GM19372 (cell line): ENCODE measurements around the gene ARSG.

Source experiments
- ATAC-seq: cut with Tn5 transposase; IDR thresholded peaks from one replicate; pipeline ENCODE4 v1.9.1; 2021; ENCODE audit warnings: mild to moderate bottlenecking, low read depth, moderate library complexity; ENCODE audit not compliant: unreplicated experiment

The ARSG gene

GRCh38 chr17:68422821-68423220, 131.5 kb downstream of the ARSG start:
- ATAC-seq = no peak

- no peak for ATAC-seq
These were observed 132.0 kb downstream of the ARSG start for GRCh38 chr17:68423251-68423650.

GRCh38 chr17:68424203-68424602, 132.9 kb downstream of the ARSG start:
- ATAC-seq = no peak

- ATAC-seq = no peak
These were observed 133.6 kb downstream of the ARSG start for GRCh38 chr17:68424861-68425260.

GRCh38 chr17:68425979-68426378, 134.7 kb downstream of the ARSG start:
- ATAC-seq = no peak

- no peak for ATAC-seq
These were observed 136.3 kb downstream of the ARSG start for GRCh38 chr17:68427575-68427974.

GRCh38 chr17:68428498-68429172, 137.3 kb downstream of the ARSG start:
- no peak for ATAC-seq

- ATAC-seq = no peak
These were observed 138.6 kb downstream of the ARSG start for GRCh38 chr17:68429881-68430280.

- no peak for ATAC-seq
These were observed 139.8 kb downstream of the ARSG start for GRCh38 chr17:68431045-68431608.

- no peak for ATAC-seq
These were observed 140.4 kb downstream of the ARSG start for GRCh38 chr17:68431661-68432071.

- ATAC-seq = no peak
These were observed 141.0 kb downstream of the ARSG start for GRCh38 chr17:68432086-68432864.

- ATAC-seq = no peak
These were observed 141.9 kb downstream of the ARSG start for GRCh38 chr17:68433211-68433610.

GRCh38 chr17:68433911-68434508, 142.7 kb downstream of the ARSG start:
- ATAC-seq = no peak

GRCh38 chr17:68435361-68435760, 144.1 kb downstream of the ARSG start:
- ATAC-seq = no peak

- no peak for ATAC-seq
These were observed 144.9 kb downstream of the ARSG start for GRCh38 chr17:68435876-68436842.

- ATAC-seq = peak; percentile 78
These were observed 146.9 kb downstream of the ARSG start for GRCh38 chr17:68437979-68438822.

GRCh38 chr17:68439656-68440290, 148.5 kb downstream of the ARSG start:
- no peak for ATAC-seq

GRCh38 chr17:68440526-68440925, 149.2 kb downstream of the ARSG start:
- ATAC-seq = no peak
